Activated CD8-positive, alpha-beta memory T cell treated with anti-CD3 and anti-CD28 coated beads, Interleukin-2, amount 50 U/mL, for 4 hours (primary cell): ENCODE data around the gene FBXO9.

ENCODE experiments used
- DNase-seq: peaks from one replicate; pipeline ENCODE4 v3.0.0-alpha.2; 2020

Gene FBXO9

GRCh38 chr6:53142810-53143209 lies 77.6 kb downstream of the FBXO9 start:
- no peak for DNase-seq

- DNase-seq, result no peak
These were observed 78.5 kb downstream of the FBXO9 start for GRCh38 chr6:53143710-53144109.

- no peak for DNase-seq
These were observed 79.6 kb downstream of the FBXO9 start for GRCh38 chr6:53144802-53145201.

- DNase-seq, result no peak
These were observed 83.5 kb downstream of the FBXO9 start, which contains the start of gene GCM1 for GRCh38 chr6:53148684-53149083. Gene GCM1 (minus strand): TSS chr6:53148841. CDS start chr6:53145632, 3,209 bp downstream.
